ENCODE data around the gene TCEAL1.
"Not testable (repeated sequence)": the region's sequence is repeated elsewhere in the genome, so short reads cannot be mapped to it uniquely, and the experiment has no call there.

The TCEAL1 gene

DNA sequence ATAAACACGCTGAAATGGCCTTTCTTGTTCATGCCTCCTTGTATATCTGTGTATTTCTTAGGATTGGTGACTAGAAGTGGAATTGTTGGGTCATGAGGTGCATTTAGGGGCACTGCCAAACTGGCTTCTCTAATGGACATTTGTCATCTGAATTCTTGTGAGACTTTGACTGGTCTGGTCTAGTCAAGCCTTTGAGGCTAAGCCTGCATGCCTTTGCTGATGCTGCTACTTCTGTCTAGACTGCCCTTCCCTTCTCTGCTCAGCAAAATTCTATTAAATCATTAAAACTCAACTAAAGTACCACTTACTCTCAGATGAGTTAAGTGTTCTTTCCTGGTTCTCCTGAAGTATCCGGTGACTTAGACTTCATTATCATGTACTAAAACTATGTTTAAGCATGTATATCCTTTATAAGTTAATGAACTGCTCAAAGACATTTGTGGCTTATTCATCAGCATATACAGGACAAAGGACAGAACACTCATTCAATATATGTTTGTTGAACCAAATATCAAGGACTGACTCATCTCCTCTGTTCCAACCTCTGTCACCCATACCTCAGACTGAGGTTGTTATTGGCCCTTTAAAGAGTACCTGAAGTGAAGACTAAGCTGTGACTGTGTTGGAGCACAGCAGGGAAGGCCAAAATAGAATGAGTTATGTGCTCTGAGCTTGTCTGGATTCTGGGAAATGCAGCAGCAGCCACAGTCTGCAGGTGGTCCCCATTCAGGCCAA lies 9.0 kb downstream of the TCEAL1 start:
- DNase-seq: no peak

DNA sequence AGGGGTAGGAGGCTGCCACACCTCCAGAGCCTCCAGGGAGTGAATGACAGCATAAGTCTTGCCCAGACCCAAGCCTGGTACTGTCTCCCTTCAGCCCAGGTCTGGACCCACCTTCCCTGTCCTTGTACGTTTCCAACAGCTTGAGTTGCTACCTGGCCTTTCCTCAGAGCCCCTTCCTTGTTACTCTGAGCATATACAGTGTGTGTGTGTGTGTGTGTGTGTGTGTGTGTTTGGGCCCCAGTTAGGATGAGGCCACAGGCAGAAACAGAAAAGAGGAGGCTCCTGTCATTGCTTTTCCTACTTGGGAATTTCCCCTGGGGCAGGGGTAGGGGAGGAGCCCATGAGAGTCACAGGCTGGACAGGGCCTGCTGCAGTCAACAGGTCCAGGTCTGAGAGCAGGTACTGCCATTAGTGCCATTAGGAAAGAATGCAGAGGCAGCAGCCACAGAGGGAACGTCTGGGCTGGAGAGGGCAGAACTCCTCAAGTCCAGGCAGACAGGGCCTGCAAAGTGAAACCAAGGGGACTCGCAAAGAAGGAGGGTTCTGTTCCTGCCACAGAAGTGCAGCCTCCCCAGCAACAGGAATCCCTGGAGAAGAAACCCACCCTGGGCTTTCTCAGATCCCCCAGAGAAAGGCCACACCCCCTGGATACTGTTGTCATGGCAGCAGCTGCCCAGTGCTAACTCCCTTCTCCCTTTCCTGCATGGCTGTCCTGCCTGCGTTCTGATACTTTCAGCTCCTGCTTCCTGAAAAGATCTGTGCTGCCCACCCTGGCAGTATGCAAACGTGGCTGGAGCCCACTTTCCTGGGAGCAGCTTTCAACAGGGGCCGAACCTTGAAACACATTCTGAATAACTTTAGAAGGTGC lies 9.9 kb downstream of the TCEAL1 start:
- DNase-seq: not testable (repeated sequence)

DNA sequence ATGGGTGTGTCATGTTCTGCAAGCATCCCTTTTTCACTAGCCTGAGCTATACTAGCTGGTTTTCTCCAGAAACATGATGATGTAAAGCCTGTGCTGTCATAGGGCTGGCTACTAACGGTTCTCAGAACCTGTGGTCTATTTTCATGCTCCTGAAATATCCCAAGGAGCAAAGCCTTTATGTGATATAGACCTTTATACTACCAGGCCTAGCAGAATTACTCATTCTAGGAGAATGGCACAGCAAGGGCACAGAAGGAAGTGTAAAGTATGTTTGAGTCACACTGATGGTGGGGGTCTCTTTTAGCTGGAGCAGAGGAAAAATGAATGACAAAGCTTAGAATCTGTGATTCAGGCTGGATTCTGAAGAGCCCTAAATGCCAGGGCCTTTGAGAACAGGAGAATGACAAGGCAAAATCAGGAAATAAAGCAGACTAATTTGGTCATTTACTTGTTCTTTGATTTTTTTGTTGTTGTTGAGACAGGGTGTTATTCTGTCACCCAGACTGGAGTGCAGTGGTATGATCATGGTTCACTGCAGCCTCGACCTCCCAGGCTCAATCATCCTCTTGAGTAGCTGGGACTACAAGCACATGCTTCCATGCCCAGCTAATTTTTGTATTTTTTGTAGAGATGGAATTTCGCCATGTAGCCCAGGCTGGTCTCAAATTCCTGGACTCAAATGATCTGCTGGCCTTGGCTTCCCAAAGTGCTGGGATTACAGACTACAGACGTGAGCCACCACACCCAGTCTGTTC lies 11.8 kb downstream of the TCEAL1 start:
- no peak for DNase-seq

DNA sequence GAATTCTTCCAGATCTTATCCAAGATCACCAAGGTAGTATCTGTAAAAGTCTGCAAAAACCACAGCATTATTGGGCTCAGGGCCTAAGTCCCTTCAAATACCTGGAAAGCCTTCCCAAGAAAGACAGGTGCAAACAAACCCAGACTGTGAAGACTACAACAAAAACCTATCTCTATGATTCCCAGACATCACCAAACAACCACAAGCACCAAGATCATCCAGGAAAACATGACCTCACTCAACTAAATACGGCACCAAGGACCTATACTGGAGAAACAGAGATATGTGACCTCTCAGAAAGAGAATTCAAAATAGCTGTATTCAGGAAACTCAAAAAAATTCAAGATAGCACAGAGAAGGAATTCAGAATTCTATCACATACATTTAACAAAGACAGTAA lies 15.3 kb downstream of the TCEAL1 start:
- DNase-seq: no peak

DNA sequence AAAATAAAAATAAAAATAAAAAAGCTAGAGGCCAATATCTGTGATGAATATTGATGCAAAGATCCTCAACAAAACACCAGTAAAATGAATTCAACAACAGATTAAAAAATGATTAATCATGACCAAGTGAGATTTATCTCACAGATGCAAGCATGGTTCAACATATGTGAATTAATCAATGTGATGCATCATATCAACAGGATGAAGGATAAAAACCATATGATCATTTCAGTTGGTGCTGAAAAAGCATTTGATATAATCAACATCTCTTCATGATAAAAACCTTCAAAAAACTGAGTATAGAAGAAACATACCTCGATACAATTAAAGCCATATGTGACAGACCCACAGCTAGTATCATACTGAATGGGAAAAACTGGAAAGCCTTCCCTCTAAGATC lies 18.9 kb downstream of the TCEAL1 start:
- DNase-seq: no peak

DNA sequence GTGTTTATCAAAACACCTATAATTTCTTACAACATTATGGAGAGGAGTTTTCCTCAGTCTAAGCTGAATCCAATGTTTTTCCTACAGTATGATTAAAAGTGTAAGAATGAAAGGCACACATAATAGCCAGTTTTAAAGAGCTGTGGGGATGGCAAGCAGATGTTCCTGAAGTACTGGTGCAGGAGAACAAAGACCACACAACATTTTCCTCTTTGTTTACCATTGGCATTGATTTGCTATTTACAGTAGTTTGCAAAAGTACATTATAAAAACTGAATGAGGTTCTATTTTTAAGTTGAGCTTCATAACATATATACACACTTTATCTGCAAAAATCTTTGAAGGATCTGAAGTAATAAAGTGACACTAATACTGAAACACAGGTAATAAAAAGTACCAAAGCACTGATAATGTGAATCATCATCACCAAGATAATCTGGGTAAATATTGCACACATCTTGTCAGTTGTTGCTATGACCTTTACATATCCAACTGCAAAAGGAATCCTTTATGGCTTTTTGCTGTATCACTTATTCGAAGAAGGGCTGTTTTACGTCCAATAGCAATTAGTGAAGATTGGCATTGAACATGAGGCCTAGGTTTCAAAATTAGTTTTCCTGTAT lies 22.5 kb downstream of the TCEAL1 start:
- DNase-seq: no peak

DNA sequence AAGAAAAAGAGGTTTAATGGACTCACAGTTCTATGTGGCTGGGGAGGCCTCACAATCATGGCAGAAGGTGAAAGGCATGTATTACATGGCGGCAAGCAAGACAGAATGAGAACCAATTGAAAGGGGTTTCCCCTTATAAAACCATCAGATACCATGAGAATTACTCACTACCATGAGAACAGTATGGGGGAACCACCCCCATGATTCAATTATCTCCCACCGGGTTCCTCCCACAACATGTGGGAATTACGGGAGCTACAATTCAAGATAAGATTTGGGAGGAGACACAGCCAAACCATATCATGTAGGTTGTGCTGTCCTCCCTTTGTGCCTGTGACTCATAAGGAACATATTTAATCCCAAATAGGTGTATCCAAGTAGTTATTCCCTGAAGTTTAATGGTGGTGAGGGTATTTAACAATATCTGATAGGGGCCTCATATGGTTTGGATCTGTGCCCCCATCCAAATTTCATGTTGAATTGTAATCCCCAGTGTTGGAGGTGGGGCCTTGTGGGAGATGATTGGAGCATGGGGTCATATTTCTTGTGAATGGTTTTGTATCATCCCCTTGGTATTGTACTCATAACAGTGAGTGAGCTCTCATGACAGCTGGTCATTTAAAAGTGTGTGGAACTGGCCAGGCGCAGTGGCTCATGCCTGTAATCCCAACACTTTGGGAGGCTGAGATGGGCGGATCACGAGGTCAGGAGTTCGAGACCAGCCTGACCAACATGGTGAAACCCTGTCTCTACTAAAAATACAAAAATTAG lies 26.6 kb downstream of the TCEAL1 start:
- not testable (repeated sequence) for DNase-seq

DNA sequence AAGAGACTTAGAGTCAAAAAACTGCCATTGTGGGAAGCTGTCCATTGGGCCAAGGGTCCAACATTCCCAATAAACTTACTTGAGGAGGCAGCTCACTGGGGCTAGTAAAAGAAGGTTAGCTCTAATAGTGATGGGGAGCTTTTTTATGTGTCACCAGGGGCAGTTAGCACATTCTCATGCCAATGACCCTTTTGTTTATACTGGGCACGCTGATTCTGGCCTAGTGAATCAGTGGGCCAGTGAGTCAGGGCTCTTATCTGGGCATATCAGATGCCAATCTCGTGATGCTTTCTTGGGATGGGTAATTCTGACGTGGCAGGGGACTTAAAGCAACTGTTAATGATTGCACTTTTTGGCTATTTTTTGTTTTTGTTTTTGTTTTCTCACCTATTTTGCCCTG lies 27.8 kb downstream of the TCEAL1 start:
- no peak for DNase-seq

DNA sequence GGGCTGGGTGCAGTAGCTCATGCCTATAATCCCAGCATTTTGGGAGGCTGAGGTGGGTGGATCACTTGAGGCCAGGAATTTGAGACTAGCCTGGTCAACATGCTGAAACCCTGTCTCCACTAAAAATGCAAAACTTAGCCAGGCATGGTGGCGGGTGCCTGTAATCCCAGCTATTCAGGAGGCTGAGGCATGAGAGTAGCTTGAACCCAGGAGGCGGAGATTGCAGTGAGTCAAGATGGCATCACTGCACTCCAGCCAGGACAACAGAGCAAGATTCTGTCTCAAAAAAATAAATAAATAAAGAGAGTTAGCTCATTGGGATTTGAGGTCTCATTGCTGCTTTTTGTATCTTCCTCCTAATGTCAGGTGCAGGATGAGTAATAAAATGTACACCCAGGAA lies 28.3 kb downstream of the TCEAL1 start:
- DNase-seq: not testable (repeated sequence)

DNA sequence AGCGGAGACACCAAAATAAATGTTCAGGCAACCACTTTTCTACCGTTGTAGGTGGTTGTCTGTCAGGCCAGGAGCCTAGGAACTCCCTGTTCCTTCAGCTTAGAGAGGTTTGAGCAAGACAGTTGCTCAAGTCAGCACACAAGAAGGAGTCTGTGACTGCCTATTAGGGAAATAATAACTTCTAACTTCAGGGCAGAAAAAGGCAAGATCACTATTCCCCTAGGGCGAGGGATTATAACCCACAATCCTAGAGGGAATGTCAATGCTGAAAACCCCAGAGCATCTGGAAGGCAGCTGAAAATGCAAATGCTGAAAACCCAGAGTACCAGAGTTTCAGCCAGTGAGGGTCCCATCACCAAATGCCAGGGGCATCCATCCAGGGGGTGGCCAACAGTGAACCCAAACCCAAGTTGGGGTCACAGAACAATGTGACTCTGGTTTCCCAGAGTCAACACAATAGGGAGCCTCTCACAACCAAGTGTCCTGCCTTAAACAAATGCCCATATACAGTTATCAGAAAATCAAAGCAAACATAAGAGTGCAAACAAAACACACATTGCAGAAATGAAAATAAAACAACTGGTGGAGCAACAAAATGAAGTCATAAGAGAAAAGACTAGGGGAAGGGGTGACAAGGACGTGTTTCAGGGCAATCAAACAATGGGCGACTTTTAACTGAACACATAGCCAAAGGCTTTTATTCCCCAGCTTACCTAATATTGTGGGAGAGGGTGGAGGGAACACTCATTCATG lies 30.1 kb downstream of the TCEAL1 start:
- no peak for DNase-seq

DNA sequence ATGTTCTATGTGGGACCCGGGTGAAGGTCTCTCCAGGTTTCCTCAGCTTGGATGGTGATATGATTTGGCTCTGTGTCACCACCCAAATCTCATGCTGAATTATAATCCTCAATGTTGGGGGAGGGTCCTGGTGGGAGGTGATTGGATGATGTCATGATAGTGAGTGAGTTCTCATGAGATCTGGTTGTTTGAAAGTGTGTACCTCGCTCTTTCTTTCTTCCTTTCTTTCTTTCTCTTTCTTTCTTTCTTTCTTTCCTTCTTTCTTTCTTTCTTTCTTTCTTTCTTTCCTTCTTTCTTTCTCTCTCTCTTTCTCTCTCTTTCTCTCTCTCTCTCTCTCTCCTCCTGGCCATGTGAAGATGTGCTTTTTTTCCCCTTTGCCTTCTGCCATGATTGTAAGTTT lies 30.7 kb downstream of the TCEAL1 start:
- not testable (repeated sequence) for DNase-seq

DNA sequence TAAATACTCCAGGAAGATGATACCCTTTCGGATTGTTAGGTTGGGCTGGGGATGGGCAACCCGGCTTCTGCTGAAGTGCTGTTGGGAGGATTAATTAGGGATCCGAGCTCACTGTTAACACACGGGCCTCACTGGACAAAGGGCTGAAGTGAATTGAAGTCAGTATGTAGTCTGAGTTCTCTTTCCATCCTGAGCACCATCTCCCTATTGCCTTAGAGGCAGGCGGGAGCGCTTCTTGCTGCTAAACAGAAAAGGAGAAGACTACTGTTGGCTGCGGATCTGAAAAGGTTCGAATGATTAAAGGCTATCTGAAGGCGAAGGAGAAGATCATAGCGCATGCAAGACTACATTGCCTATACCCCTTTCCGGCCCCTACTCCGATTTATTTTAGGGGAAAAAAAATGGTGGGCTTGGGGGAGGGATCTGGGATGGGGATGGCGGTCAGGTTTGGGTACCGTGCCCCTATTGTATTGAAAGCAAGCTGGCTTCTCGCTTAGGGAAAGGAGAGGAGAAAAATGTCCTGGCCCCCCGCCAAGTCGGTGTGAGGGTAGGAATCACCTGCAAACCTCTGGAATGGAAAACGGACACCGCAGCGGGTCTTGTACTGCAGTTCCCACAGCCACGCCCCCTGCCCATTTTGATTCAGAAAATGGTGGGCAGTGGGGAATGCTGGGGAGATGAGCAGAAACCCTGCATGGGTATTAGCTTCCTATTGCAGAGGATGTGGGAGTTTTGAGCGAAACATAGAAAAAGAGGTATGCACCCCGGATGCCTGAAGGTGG lies 35.4 kb downstream of the TCEAL1 start:
- DNase-seq: no peak

DNA sequence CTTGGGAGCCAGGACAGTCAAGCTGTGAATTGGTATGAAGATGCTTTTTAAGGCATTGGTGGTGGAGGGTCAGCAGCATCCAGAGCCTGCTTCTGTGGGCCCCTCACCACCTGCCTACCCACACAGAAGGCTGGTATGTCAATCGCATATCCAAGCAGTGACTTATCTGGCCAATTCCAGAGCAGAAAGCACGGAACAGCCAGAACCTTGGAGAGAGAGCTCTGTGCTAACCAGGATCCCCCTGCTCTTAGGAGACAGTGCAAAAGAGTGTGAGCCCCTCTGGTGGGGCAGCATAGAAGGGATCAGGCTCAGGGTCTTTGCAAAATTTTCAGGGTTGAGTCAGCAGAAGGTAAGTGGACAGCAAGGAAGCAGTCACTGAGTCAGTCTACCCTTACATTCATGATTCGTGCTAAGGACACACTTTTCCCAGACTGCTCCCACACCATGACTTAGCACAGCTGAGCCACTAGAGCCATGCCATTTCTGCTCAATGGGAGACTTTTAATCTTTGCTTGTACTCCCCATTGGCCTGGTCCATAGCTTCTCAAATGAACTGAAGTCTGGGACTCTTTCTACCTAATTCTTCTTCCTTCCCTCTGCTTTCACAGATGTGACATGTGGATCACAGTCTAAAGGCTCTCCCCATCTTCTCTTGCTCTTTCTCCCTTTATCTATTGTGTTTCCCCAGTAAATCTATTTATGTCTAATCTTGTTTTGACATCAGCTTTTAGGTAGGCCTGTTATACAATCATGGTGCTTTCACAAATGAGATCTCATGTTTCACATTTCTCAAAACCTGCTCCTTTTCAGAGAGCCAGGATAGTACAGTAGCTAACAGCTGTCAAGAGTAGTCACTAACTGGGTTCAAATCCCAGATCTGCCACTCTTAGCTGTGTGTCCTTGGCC lies 37.7 kb downstream of the TCEAL1 start:
- DNase-seq: no peak

DNA sequence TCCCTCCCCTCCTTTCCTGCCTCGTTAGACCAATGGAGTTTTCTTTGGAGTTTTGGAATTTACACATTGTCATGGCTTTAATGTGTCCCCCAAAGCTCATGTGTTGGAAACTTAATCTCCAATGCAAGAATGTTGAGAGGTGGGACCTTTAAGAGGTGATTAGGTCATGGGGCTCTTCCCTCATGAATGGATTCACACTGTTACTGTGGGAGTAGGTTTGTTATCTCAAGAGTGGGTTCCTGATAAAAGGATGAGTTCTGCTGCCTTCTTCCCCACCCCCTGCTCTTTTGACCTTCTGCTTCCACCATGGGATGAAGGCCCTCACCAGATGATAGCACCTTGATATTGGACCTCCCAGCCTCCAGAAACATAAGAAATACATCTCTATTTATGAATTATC lies 41.0 kb downstream of the TCEAL1 start:
- DNase-seq: no peak

DNA sequence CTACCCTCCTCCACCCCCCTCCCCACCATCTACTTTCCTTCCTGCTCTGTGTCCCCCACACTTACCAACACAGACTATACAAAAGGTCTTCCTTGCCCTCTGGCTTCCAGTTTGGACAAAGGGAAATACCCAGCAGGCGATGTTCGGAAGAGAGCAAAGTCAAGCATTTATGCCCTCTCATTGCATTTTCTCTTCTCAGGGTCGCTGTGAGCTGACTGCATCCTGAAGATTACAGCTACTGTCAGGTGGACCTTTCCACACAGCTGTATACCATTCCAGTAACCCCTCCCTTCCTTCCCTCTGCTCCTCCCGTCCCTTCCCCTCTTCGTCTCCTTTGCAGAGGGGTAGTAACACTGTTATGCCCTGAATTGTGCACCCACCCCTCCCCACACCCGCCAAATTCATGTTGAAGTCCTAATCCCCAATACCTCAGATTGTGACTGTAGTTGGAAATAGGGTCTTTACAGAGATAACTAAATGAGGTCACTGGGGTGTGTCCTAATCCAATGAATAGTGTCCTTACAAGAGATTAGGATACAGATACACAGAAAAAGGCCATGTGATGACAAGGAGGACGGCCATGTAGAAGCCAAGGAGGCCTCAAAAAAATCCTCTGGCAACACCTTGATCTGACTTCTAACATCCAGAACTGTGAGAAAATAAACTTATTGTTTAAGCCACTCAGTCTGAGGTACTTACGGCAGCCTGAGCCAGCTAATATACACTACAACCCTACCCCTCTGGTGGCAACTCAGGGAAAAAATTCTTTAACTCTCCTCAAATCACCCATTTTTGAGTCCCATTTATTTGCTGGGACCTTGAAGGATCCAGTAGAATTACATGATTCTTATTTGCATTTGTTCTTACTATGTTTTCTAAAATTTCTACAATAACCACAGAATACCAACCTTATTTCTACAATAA lies 46.0 kb downstream of the TCEAL1 start:
- no peak for DNase-seq

DNA sequence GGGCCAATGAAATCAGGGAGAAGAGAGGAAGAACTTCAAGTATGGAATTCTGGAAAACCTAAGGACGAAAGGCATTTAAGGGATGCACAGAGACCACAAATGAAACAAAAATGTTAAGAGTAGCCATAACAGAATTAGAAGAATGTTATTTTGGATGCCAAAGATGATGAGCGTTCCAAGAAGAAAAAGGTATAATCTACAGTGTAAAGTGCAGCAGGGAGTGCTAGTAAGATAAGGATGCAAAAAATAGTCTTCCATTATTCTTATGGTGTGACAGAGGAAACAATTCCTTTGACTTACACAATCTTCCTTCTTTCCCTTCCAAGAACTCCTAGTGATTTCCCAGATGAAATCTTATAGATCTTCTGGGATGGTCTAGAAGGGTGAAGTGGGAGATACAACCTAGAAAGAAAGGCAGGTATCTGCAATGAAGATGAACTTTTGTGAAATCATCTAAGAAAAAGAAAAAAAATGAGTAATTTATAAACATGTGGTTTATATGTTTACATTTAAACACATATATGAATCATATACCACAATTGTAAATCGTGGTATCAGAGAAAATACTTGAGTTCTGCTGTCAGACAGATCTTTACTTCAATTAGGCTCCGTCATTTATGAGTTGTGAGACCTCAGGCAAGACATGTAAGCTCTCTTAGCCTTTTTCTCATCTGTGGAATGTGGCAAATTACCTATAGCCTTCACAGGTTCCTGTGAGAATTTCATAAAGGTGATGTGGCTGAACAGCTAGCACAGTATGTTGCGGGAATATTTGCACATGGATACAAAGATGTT lies 49.6 kb downstream of the TCEAL1 start:
- DNase-seq: no peak
